HCT116 (cell line): Measurements from ENCODE around the gene SLC39A1. TPM values are rescaled to one million over a fixed set of nuclear protein-coding genes. Genes with fewer than 3 reads are reported as not detected.

ENCODE experiments used
- ATAC-seq: fragments of 200-7000 bp; cut with Tn5 transposase; 2 replicates; pipeline ENCODE4 v1.9.1; 2020; ENCODE audit warnings: mild to moderate bottlenecking, moderate library complexity
- BruUV-seq: library from RNA; stranded (reverse); fragments of 400-500 nt; replicated peaks from 2 replicates; lab custom pipeline; 2021; lab: Mats Ljungman, UMichigan
- CTCF ChIA-PET: fragments of 300-600 bp; sonication (Branson Sonifier 250); formaldehyde crosslinking; loops from one replicate; lab custom pipeline; 2021; ENCODE audit warnings: antibody characterized with exemption; lab: Charles Lee
- POLR2A ChIA-PET: fragments of 300-600, 350-600 bp; sonication (Branson Sonifier 250); formaldehyde crosslinking; loops from one replicate; lab custom pipeline; 2021; ENCODE audit warnings: antibody characterized with exemption; lab: Charles Lee
- RAD21 ChIA-PET, 2 experiments: fragments of 300-600 bp; sonication (Branson Sonifier 250); formaldehyde crosslinking; loops; one replicate each; lab custom pipeline; 2023; ENCODE audit warnings: low total read pairs in 2 of 2; ENCODE audit not compliant: uncharacterized antibody in 2 of 2, unreplicated experiment in 2 of 2, low non-redundant PET in 1 of 2; lab: Charles Lee
- DNase-seq: peaks from one replicate; pipeline ENCODE4 v3.0.0-alpha.2; 2010; ENCODE audit warnings: low read depth, low spot score
- H2AFZ ChIP-seq: fragments of 200-600 bp; shearing (Covaris generic), sonication (generic); 2 replicates; pipeline ENCODE4 v1.6.1; 2017; ENCODE audit warnings: low read depth, mixed run types, mixed read lengths, antibody characterized with exemption, low read length; ENCODE audit not compliant: poor library complexity, severe bottlenecking
- H3K27ac ChIP-seq: 2 replicates; pipeline ENCODE4 v1.5.1; 2012; ENCODE audit warnings: low read depth, low read length
- H3K27me3 ChIP-seq: fragments of 200-600 bp; sonication (generic); 2 replicates; pipeline ENCODE4 v1.6.1; 2016; ENCODE audit warnings: mixed run types, low read length, mixed read lengths; ENCODE audit not compliant: insufficient read depth
- H3K36me3 ChIP-seq, 2 experiments: fragments of 200-500 bp in 1 of 2; fragments of 200-600 bp in 1 of 2; sonication (Bioruptor generic) in 1 of 2; sonication (generic) in 1 of 2; 2 replicates each; pipeline versions ENCODE4 v1.5.1 to v1.6.1; 2014 to 2016; ENCODE audit warnings: low read length in 2 of 2, inconsistent platforms in 1 of 2, mixed read lengths in 1 of 2, mixed run types in 1 of 2; ENCODE audit not compliant: insufficient read depth in 2 of 2, control insufficient read depth in 1 of 2
- H3K4me1 ChIP-seq, 2 experiments: fragments of 200-600 bp in 1 of 2; sonication (generic) in 1 of 2; 2 replicates each; pipeline versions ENCODE4 v1.5.1 to v1.6.1; 2012 to 2017; ENCODE audit warnings: low read length in 2 of 2, inconsistent platforms in 1 of 2, mild to moderate bottlenecking in 1 of 2, mixed read lengths in 1 of 2, mixed run types in 1 of 2, moderate library complexity in 1 of 2; ENCODE audit not compliant: insufficient read depth in 2 of 2, control insufficient read depth in 1 of 2
- H3K4me2 ChIP-seq: fragments of 200-600 bp; sonication (generic); 2 replicates; pipeline ENCODE4 v1.6.1; 2017; ENCODE audit warnings: mixed run types, low read length, mixed read lengths
- H3K4me3 ChIP-seq, 2 experiments: fragments of 200-600 bp in 1 of 2; sonication (generic) in 1 of 2; replicated peaks in 1 of 2; 2 replicates each; pipeline ENCODE4 v1.5.1; 2011 to 2016; ENCODE audit warnings: low read length in 2 of 2, control low read depth in 1 of 2, low read depth in 1 of 2, mild to moderate bottlenecking in 1 of 2, mixed read lengths in 1 of 2, mixed run types in 1 of 2
- H3K79me2 ChIP-seq: fragments of 200-600 bp; sonication (generic); 2 replicates; pipeline ENCODE4 v1.6.1; 2017; ENCODE audit warnings: mild to moderate bottlenecking, mixed run types, low read length, moderate library complexity, mixed read lengths; ENCODE audit not compliant: insufficient read depth
- H3K9ac ChIP-seq: fragments of 200-600 bp; sonication (generic); 2 replicates; pipeline ENCODE4 v1.6.1; 2016; ENCODE audit warnings: low read length, mixed read lengths
- H3K9me2 ChIP-seq: fragments of 200-600 bp; sonication (generic), shearing (Covaris generic); 2 replicates; pipeline ENCODE4 v1.6.1; 2017; ENCODE audit warnings: mixed run types, mild to moderate bottlenecking, moderate library complexity; ENCODE audit not compliant: insufficient read depth
- H3K9me3 ChIP-seq, 2 experiments: fragments of 200-500 bp in 1 of 2; fragments of 200-600 bp in 1 of 2; sonication (Bioruptor generic) in 1 of 2; sonication (generic) in 1 of 2; 2 replicates each; pipeline ENCODE4 v1.6.1; 2014 to 2017; ENCODE audit warnings: low read length in 2 of 2, mixed read lengths in 2 of 2, inconsistent platforms in 1 of 2, low read depth in 1 of 2, mild to moderate bottlenecking in 1 of 2, mixed run types in 1 of 2, moderate library complexity in 1 of 2; ENCODE audit not compliant: control insufficient read depth in 1 of 2, insufficient read depth in 1 of 2
- H4K20me1 ChIP-seq: fragments of 200-600 bp; sonication (generic), shearing (Covaris generic); 2 replicates; pipeline ENCODE4 v1.6.1; 2017; ENCODE audit warnings: mixed run types, mild to moderate bottlenecking, moderate library complexity; ENCODE audit not compliant: insufficient read depth
- CBX3 ChIP-seq: IDR thresholded peaks from 2 replicates; pipeline ENCODE4 v1.6.1; 2012; ENCODE audit warnings: low read depth
- EGR1 ChIP-seq: IDR thresholded peaks from 2 replicates; pipeline ENCODE4 v1.6.1; 2012; ENCODE audit warnings: low read depth
- FOSL1 ChIP-seq: IDR thresholded peaks from 2 replicates; pipeline ENCODE4 v1.6.1; 2012; ENCODE audit warnings: low read depth
- MAX ChIP-seq: IDR thresholded peaks from 2 replicates; pipeline ENCODE4 v1.6.1; 2012
- POLR2A ChIP-seq: IDR thresholded peaks from 2 replicates; pipeline ENCODE4 v1.7.0; 2011; ENCODE audit warnings: borderline replicate concordance; ENCODE audit not compliant: insufficient read depth, insufficient read length; ENCODE audit errors: extremely low read depth
- RAD21 ChIP-seq: IDR thresholded peaks from 2 replicates; pipeline ENCODE4 v1.6.1; 2012; ENCODE audit warnings: low read depth, mild to moderate bottlenecking
- SP1 ChIP-seq: IDR thresholded peaks from 2 replicates; pipeline ENCODE4 v1.6.1; 2012; ENCODE audit warnings: low read depth
- YY1 ChIP-seq: IDR thresholded peaks from 2 replicates; pipeline ENCODE4 v1.6.1; 2011; ENCODE audit warnings: low read length, low read depth, moderate library complexity, mild to moderate bottlenecking; ENCODE audit not compliant: insufficient replicate concordance; ENCODE audit errors: extremely low read depth
- ZNF274 ChIP-seq: fragments of 200-500 bp; sonication (Bioruptor generic); IDR thresholded peaks from 2 replicates; pipeline ENCODE4 v1.6.1; 2014; ENCODE audit warnings: mild to moderate bottlenecking, low read depth, low read length, inconsistent platforms
- intact Hi-C: fragments of 100-400 bp; cut with micrococcal nuclease; formaldehyde crosslinking; loops from 2 replicates; pipeline ENCODE4 v1.10.0; 2022
- total RNA-seq: library from RNA; stranded (reverse); gene quantifications from one replicate; pipeline ENCODE4 v1.2.1, GENCODE V29; 2021; ENCODE audit not compliant: unreplicated experiment
- TF ChIP-seq, protein P1 (sequence below): IDR thresholded peaks from 2 replicates; pipeline ENCODE4 v1.6.1; 2012; ENCODE audit warnings: low read depth

Gene SLC39A1
- total RNA-seq, 1 experiment from 2014 or later: 51.5 TPM

GRCh38 chr1:153944005-153944826 lies 19.1 kb downstream of the SLC39A1 start:
- H3K27ac ChIP-seq: no peak overlapping the region
- ChIA-PET RAD21 (no interaction called here), CTCF (no interaction called here), POLR2A (interaction anchor here (1.3 to 1.4 kb wide), 2 partner anchors 13 to 19 kb away, joined by 3 to 4 read pairs; partner anchors contain the start of gene SLC39A1)
- H3K9me3 ChIP-seq: no peaks in the 10 kb centered on the region
- BruUV-seq: no TSS peak
- H3K27me3 ChIP-seq: no peaks in the 10 kb centered on the region
- peaks cover 24% of the 10 kb centered on the region; the same call in 1 of the 2 replicates for H3K79me2 ChIP-seq
- TF ChIP-seq, protein P1, sequence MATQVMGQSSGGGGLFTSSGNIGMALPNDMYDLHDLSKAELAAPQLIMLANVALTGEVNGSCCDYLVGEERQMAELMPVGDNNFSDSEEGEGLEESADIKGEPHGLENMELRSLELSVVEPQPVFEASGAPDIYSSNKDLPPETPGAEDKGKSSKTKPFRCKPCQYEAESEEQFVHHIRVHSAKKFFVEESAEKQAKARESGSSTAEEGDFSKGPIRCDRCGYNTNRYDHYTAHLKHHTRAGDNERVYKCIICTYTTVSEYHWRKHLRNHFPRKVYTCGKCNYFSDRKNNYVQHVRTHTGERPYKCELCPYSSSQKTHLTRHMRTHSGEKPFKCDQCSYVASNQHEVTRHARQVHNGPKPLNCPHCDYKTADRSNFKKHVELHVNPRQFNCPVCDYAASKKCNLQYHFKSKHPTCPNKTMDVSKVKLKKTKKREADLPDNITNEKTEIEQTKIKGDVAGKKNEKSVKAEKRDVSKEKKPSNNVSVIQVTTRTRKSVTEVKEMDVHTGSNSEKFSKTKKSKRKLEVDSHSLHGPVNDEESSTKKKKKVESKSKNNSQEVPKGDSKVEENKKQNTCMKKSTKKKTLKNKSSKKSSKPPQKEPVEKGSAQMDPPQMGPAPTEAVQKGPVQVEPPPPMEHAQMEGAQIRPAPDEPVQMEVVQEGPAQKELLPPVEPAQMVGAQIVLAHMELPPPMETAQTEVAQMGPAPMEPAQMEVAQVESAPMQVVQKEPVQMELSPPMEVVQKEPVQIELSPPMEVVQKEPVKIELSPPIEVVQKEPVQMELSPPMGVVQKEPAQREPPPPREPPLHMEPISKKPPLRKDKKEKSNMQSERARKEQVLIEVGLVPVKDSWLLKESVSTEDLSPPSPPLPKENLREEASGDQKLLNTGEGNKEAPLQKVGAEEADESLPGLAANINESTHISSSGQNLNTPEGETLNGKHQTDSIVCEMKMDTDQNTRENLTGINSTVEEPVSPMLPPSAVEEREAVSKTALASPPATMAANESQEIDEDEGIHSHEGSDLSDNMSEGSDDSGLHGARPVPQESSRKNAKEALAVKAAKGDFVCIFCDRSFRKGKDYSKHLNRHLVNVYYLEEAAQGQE: no peak
- TF ChIP-seq RAD21 (no peak), POLR2A (no peak), EGR1 (no peak), YY1 (no peak), CBX3 (no peak), FOSL1 (no peak), ZNF274 (no peak), MAX (no peak), SP1 (no peak)
- no peak overlapping the region for H3K4me3 ChIP-seq
- H4K20me1 ChIP-seq: no peaks in the 10 kb centered on the region
- H3K36me3 ChIP-seq: peaks cover 9 to 22% of the 10 kb centered on the region in 2 experiments; a peak in 3 of 4 replicates
- H3K9me2 ChIP-seq: no peaks in the 10 kb centered on the region
- peak overlapping the region; percentile 95; the same call in 1 of the 2 replicates for H3K9ac ChIP-seq
- no peak for DNase-seq
- H2AFZ ChIP-seq: no peak overlapping the region
- intact Hi-C loops: no loop called here
- no peak for ATAC-seq
- H3K4me2 ChIP-seq: peak overlapping the region; percentile 90
- peaks cover 6 to 18% of the 10 kb centered on the region in 2 experiments; a peak in 3 of 4 replicates for H3K4me1 ChIP-seq
